Panc1 (cell line): ENCODE data around the gene SPATA31C1. TPM values are rescaled to one million over a fixed set of nuclear protein-coding genes. Genes with fewer than 3 reads are reported as not detected.

Source experiments
- ATAC-seq: fragments of 200-7000 bp; cut with Tn5 transposase; 2 replicates; pipeline ENCODE4 v1.9.1; 2020; ENCODE audit warnings: mild to moderate bottlenecking, moderate library complexity
- BruUV-seq: library from RNA; stranded (reverse); fragments of 400-500 nt; replicated peaks from 2 replicates; lab custom pipeline; 2021; lab: Mats Ljungman, UMichigan
- CTCF ChIA-PET: fragments of 300-600 bp; sonication (Branson Sonifier 250); formaldehyde crosslinking; loops from one replicate; lab custom pipeline; 2022; ENCODE audit warnings: antibody characterized with exemption; lab: Charles Lee
- POLR2A ChIA-PET: fragments of 300-600 bp; sonication (Branson Sonifier 250); formaldehyde crosslinking; loops from one replicate; lab custom pipeline; 2022; ENCODE audit warnings: antibody characterized with exemption; lab: Charles Lee
- DNase-seq: peaks from one replicate; pipeline ENCODE4 v3.0.0-alpha.2; 2010; ENCODE audit warnings: low read depth, low spot score
- H3K27ac ChIP-seq: 2 replicates; pipeline ENCODE4 v1.5.1; 2011; ENCODE audit warnings: mild to moderate bottlenecking, low read length, inconsistent platforms
- H3K27me3 ChIP-seq: fragments of 200-500 bp; sonication (Bioruptor generic); 2 replicates; pipeline ENCODE4 v1.6.0; 2014; ENCODE audit warnings: low read length, inconsistent platforms; ENCODE audit not compliant: control insufficient read depth, insufficient read depth
- H3K36me3 ChIP-seq: fragments of 200-500 bp; sonication (Bioruptor generic); 2 replicates; pipeline ENCODE4 v1.5.1; 2014; ENCODE audit warnings: inconsistent platforms, mild to moderate bottlenecking, low read length, moderate library complexity; ENCODE audit not compliant: control insufficient read depth, insufficient read depth
- H3K4me1 ChIP-seq: 2 replicates; pipeline ENCODE4 v1.5.1; 2011; ENCODE audit warnings: inconsistent platforms, mild to moderate bottlenecking, low read length, moderate library complexity; ENCODE audit not compliant: control insufficient read depth, insufficient read depth
- H3K4me3 ChIP-seq, 2 experiments: 2 replicates each; pipeline ENCODE4 v1.5.1; 2011 to 2012; ENCODE audit warnings: low read depth in 2 of 2, low read length in 2 of 2, mild to moderate bottlenecking in 2 of 2, inconsistent platforms in 1 of 2, moderate library complexity in 1 of 2
- H3K9me3 ChIP-seq: fragments of 200-500 bp; sonication (Bioruptor generic); 2 replicates; pipeline ENCODE4 v1.5.1; 2014; ENCODE audit warnings: low read depth, mild to moderate bottlenecking, inconsistent platforms, low read length, moderate library complexity; ENCODE audit not compliant: control insufficient read depth, insufficient read depth
- POLR2AphosphoS5 ChIP-seq: IDR thresholded peaks from 2 replicates; pipeline ENCODE4 v1.6.1; 2012; ENCODE audit warnings: mild to moderate bottlenecking, low read depth, low read length, moderate library complexity
- SIN3A ChIP-seq: IDR thresholded peaks from 2 replicates; pipeline ENCODE4 v1.6.1; 2012; ENCODE audit warnings: low read depth, mild to moderate bottlenecking, low read length, moderate library complexity, borderline replicate concordance; ENCODE audit not compliant: insufficient read depth
- TCF7L2 ChIP-seq: IDR thresholded peaks from 2 replicates; pipeline ENCODE4 v1.6.1; 2011; ENCODE audit warnings: mild to moderate bottlenecking, low read depth, low read length, inconsistent platforms
- in situ Hi-C: cut with HindIII; loops from 2 replicates; pipeline ENCODE4 v1.10.0; 2016; ENCODE audit warnings: low sequenced_read_pairs, low pct_unique_long_range_greater_than_20kb
- intact Hi-C: fragments of 100-400 bp; cut with micrococcal nuclease; formaldehyde crosslinking; loops from one replicate; pipeline ENCODE4 v1.10.0; 2022; ENCODE audit not compliant: unreplicated experiment
- total RNA-seq: library from RNA; stranded (reverse); gene quantifications from one replicate; pipeline ENCODE4 v1.2.1, GENCODE V29; 2021; ENCODE audit not compliant: unreplicated experiment
- TF ChIP-seq, protein P1 (sequence below): fragments of 450-650 bp; IDR thresholded peaks from 2 replicates; pipeline ENCODE4 v1.5.1; 2017; ENCODE audit warnings: mild to moderate bottlenecking
- TF ChIP-seq, protein P2 (sequence below), 2 experiments: IDR thresholded peaks; 2 replicates each; pipeline ENCODE4 v1.6.1; 2011 to 2012; ENCODE audit warnings: low read depth in 2 of 2, control low read depth in 1 of 2, low read length in 1 of 2, mild to moderate bottlenecking in 1 of 2, moderate library complexity in 1 of 2; ENCODE audit not compliant: insufficient read depth in 1 of 2

SPATA31C1 gene
- total RNA-seq, 1 experiment from 2014 or later: not detected

GRCh38 chr9:87889065-87889881, 28.5 kb upstream of the SPATA31C1 start:
- ATAC-seq (no peak), DNase-seq (no peak)
- no peaks in the 10 kb centered on the region for H3K9me3 ChIP-seq
- POLR2A ChIA-PET: no interaction called here
- no peak for TF ChIP-seq POLR2AphosphoS5
- TF ChIP-seq, protein P1, sequence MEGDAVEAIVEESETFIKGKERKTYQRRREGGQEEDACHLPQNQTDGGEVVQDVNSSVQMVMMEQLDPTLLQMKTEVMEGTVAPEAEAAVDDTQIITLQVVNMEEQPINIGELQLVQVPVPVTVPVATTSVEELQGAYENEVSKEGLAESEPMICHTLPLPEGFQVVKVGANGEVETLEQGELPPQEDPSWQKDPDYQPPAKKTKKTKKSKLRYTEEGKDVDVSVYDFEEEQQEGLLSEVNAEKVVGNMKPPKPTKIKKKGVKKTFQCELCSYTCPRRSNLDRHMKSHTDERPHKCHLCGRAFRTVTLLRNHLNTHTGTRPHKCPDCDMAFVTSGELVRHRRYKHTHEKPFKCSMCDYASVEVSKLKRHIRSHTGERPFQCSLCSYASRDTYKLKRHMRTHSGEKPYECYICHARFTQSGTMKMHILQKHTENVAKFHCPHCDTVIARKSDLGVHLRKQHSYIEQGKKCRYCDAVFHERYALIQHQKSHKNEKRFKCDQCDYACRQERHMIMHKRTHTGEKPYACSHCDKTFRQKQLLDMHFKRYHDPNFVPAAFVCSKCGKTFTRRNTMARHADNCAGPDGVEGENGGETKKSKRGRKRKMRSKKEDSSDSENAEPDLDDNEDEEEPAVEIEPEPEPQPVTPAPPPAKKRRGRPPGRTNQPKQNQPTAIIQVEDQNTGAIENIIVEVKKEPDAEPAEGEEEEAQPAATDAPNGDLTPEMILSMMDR: no peak
- TF ChIP-seq TCF7L2: no peak
- H3K4me1 ChIP-seq: no peaks in the 10 kb centered on the region
- in situ Hi-C loops (no loop called here), intact Hi-C loops (no loop called here)
- no peaks in the 10 kb centered on the region for H3K27me3 ChIP-seq
- BruUV-seq: no TSS peak
- CTCF ChIA-PET: no interaction called here
- H3K27ac ChIP-seq: no peak overlapping the region
- no peak overlapping the region for H3K4me3 ChIP-seq
- no peaks in the 10 kb centered on the region for H3K36me3 ChIP-seq

DNA sequence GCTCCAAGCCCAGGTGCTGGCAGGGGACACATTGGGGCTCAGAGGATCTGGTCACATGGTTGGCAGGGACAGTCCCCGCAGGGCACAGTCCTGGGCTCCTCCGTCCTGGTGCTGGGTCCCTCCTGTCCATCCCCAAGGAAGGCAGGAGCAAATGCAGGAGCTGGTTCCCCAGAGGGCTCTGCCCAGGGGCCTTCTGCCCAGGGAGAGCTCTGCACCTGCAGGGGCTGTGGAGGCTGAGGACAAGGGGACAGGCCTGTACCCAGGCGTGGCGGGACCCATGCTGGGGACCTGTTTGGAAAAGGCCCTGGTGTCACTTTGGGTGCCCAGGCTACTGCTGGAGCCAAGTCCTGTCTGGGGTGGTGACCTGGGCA, 27.9 kb upstream of the SPATA31C1 start:
- Histone ChIP-seq H3K4me3 (no peak overlapping the region), H3K9me3 (no peaks in the 10 kb centered on the region), H3K36me3 (no peaks in the 10 kb centered on the region), H3K27me3 (no peaks in the 10 kb centered on the region), H3K27ac (no peak overlapping the region), H3K4me1 (no peaks in the 10 kb centered on the region)
- no peak for ATAC-seq
- TF ChIP-seq POLR2AphosphoS5: no peak
- TF ChIP-seq, protein P1: no peak
- TF ChIP-seq, protein P2, sequence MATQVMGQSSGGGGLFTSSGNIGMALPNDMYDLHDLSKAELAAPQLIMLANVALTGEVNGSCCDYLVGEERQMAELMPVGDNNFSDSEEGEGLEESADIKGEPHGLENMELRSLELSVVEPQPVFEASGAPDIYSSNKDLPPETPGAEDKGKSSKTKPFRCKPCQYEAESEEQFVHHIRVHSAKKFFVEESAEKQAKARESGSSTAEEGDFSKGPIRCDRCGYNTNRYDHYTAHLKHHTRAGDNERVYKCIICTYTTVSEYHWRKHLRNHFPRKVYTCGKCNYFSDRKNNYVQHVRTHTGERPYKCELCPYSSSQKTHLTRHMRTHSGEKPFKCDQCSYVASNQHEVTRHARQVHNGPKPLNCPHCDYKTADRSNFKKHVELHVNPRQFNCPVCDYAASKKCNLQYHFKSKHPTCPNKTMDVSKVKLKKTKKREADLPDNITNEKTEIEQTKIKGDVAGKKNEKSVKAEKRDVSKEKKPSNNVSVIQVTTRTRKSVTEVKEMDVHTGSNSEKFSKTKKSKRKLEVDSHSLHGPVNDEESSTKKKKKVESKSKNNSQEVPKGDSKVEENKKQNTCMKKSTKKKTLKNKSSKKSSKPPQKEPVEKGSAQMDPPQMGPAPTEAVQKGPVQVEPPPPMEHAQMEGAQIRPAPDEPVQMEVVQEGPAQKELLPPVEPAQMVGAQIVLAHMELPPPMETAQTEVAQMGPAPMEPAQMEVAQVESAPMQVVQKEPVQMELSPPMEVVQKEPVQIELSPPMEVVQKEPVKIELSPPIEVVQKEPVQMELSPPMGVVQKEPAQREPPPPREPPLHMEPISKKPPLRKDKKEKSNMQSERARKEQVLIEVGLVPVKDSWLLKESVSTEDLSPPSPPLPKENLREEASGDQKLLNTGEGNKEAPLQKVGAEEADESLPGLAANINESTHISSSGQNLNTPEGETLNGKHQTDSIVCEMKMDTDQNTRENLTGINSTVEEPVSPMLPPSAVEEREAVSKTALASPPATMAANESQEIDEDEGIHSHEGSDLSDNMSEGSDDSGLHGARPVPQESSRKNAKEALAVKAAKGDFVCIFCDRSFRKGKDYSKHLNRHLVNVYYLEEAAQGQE (IDR thresholded peaks at IDR 0.05; ENCODE audit: insufficient read depth in 1 of 2, low read depth in 2 of 2, low read length in 1 of 2): no peak
- TF ChIP-seq TCF7L2: no peak
- TF ChIP-seq SIN3A: no peak
- CTCF ChIA-PET: no interaction called here
- intact Hi-C loops (no loop called here), in situ Hi-C loops (no loop called here)
- no TSS peak for BruUV-seq
- POLR2A ChIA-PET: no interaction called here
- no peak for DNase-seq
